ENCODE measurements around the gene KHSRP. TPM values are rescaled to one million over a fixed set of nuclear protein-coding genes. Genes with fewer than 3 reads are reported as not detected.

The KHSRP gene
- total and polyA plus RNA-seq, 2 of the 13 experiments (the other 11 are each of a cell fraction or from before 2014, with no cell fraction given): 72.1 to 129 TPM

DNA sequence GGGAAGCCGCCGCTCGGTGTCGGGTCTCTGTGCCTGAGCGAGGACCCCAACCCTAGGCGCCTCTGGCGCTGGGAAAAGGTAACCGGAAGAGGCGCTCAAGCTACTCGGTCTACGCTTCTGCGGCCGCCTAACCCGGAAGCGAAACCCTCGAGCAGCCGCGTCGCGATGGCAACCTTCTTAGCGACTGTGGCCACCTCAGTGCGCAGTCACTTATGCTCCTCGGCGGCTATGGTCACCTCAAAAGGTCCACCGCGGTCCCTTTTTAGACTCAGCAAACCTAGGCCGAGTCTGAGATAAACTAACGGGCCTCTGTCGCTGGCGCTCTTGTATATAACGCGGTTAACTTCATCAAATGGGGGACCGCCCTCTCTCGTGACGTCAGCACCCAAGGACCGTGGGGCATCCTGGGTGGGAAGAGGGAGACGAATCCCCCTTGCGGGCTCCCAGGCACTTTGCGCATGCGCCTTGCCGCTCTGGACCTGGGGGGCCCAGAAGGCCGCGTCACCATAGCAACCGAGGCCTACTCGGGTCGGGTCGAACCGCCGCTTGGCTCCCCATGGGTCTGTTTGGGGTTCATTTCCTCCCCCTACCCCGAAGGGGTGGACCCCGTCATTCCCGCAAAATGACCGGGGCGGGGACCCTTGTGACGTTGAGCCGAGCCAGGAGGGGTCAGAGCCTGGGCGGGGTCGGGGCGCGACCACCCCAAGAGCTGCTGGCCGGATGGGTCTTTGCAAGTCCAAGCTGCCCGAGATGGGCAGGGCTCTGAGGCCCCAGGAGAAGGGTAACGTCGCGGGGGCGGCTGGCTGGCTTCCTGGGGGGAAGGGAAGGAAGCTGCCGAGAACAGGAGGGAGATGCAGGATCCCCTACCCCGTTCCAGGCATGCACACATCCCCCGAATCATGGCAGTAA lies 31.3 kb downstream of the KHSRP start, which contains the start of gene GTF2F1 (continued):
- TF ChIP-seq PLRG1 (conservative IDR thresholded peaks at IDR 0.05): no peak
- TF ChIP-seq, protein P1, sequence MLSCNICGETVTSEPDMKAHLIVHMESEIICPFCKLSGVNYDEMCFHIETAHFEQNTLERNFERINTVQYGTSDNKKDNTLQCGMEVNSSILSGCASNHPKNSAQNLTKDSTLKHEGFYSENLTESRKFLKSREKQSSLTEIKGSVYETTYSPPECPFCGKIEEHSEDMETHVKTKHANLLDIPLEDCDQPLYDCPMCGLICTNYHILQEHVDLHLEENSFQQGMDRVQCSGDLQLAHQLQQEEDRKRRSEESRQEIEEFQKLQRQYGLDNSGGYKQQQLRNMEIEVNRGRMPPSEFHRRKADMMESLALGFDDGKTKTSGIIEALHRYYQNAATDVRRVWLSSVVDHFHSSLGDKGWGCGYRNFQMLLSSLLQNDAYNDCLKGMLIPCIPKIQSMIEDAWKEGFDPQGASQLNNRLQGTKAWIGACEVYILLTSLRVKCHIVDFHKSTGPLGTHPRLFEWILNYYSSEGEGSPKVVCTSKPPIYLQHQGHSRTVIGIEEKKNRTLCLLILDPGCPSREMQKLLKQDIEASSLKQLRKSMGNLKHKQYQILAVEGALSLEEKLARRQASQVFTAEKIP (CRISPR knock-in tag; IDR thresholded peaks at IDR 0.05; ENCODE audit: borderline replicate concordance): no peak
- TF ChIP-seq ARNT (IDR thresholded peaks at IDR 0.05): no peak
- TF ChIP-seq, protein P2, sequence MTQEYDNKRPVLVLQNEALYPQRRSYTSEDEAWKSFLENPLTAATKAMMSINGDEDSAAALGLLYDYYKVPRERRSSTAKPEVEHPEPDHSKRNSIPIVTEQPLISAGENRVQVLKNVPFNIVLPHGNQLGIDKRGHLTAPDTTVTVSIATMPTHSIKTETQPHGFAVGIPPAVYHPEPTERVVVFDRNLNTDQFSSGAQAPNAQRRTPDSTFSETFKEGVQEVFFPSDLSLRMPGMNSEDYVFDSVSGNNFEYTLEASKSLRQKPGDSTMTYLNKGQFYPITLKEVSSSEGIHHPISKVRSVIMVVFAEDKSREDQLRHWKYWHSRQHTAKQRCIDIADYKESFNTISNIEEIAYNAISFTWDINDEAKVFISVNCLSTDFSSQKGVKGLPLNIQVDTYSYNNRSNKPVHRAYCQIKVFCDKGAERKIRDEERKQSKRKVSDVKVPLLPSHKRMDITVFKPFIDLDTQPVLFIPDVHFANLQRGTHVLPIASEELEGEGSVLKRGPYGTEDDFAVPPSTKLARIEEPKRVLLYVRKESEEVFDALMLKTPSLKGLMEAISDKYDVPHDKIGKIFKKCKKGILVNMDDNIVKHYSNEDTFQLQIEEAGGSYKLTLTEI (CRISPR knock-in tag; conservative IDR thresholded peaks at IDR 0.05): no peak
- TF ChIP-seq MED1 (CRISPR knock-in tag; IDR thresholded peaks at IDR 0.05): no peak; the same call in 1 of the 2 replicates
- TF ChIP-seq, protein P3, sequence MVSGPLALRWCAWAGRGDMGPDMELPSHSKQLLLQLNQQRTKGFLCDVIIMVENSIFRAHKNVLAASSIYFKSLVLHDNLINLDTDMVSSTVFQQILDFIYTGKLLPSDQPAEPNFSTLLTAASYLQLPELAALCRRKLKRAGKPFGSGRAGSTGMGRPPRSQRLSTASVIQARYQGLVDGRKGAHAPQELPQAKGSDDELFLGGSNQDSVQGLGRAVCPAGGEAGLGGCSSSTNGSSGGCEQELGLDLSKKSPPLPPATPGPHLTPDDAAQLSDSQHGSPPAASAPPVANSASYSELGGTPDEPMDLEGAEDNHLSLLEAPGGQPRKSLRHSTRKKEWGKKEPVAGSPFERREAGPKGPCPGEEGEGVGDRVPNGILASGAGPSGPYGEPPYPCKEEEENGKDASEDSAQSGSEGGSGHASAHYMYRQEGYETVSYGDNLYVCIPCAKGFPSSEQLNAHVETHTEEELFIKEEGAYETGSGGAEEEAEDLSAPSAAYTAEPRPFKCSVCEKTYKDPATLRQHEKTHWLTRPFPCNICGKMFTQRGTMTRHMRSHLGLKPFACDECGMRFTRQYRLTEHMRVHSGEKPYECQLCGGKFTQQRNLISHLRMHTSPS (CRISPR knock-in tag; IDR thresholded peaks at IDR 0.05; ENCODE audit: low read depth): no peak
- no peak for TF ChIP-seq ZNF34 (CRISPR knock-in tag; IDR thresholded peaks at IDR 0.05; ENCODE audit: borderline replicate concordance)
- TF ChIP-seq, protein P4, sequence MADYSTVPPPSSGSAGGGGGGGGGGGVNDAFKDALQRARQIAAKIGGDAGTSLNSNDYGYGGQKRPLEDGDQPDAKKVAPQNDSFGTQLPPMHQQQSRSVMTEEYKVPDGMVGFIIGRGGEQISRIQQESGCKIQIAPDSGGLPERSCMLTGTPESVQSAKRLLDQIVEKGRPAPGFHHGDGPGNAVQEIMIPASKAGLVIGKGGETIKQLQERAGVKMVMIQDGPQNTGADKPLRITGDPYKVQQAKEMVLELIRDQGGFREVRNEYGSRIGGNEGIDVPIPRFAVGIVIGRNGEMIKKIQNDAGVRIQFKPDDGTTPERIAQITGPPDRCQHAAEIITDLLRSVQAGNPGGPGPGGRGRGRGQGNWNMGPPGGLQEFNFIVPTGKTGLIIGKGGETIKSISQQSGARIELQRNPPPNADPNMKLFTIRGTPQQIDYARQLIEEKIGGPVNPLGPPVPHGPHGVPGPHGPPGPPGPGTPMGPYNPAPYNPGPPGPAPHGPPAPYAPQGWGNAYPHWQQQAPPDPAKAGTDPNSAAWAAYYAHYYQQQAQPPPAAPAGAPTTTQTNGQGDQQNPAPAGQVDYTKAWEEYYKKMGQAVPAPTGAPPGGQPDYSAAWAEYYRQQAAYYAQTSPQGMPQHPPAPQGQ (CRISPR knock-in tag; IDR thresholded peaks at IDR 0.05; ENCODE audit: borderline replicate concordance): no peak
- TF ChIP-seq REXO4 (CRISPR knock-in tag; IDR thresholded peaks at IDR 0.05; ENCODE audit: borderline replicate concordance): no peak
- peak; percentile 51 for TF ChIP-seq ERF (CRISPR knock-in tag; IDR thresholded peaks at IDR 0.05)
- TF ChIP-seq, protein P5, sequence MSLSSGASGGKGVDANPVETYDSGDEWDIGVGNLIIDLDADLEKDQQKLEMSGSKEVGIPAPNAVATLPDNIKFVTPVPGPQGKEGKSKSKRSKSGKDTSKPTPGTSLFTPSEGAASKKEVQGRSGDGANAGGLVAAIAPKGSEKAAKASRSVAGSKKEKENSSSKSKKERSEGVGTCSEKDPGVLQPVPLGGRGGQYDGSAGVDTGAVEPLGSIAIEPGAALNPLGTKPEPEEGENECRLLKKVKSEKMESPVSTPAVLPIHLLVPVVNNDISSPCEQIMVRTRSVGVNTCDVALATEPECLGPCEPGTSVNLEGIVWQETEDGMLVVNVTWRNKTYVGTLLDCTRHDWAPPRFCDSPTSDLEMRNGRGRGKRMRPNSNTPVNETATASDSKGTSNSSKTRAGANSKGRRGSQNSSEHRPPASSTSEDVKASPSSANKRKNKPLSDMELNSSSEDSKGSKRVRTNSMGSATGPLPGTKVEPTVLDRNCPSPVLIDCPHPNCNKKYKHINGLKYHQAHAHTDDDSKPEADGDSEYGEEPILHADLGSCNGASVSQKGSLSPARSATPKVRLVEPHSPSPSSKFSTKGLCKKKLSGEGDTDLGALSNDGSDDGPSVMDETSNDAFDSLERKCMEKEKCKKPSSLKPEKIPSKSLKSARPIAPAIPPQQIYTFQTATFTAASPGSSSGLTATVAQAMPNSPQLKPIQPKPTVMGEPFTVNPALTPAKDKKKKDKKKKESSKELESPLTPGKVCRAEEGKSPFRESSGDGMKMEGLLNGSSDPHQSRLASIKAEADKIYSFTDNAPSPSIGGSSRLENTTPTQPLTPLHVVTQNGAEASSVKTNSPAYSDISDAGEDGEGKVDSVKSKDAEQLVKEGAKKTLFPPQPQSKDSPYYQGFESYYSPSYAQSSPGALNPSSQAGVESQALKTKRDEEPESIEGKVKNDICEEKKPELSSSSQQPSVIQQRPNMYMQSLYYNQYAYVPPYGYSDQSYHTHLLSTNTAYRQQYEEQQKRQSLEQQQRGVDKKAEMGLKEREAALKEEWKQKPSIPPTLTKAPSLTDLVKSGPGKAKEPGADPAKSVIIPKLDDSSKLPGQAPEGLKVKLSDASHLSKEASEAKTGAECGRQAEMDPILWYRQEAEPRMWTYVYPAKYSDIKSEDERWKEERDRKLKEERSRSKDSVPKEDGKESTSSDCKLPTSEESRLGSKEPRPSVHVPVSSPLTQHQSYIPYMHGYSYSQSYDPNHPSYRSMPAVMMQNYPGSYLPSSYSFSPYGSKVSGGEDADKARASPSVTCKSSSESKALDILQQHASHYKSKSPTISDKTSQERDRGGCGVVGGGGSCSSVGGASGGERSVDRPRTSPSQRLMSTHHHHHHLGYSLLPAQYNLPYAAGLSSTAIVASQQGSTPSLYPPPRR (CRISPR knock-in tag; IDR thresholded peaks at IDR 0.05; ENCODE audit: borderline replicate concordance): no peak; the same call in 1 of the 2 replicates
- TF ChIP-seq, protein P6, sequence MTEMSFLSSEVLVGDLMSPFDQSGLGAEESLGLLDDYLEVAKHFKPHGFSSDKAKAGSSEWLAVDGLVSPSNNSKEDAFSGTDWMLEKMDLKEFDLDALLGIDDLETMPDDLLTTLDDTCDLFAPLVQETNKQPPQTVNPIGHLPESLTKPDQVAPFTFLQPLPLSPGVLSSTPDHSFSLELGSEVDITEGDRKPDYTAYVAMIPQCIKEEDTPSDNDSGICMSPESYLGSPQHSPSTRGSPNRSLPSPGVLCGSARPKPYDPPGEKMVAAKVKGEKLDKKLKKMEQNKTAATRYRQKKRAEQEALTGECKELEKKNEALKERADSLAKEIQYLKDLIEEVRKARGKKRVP (CRISPR knock-in tag; IDR thresholded peaks at IDR 0.05): no peak
- peak; percentile 72 for TF ChIP-seq YY1 (IDR thresholded peaks at IDR 0.05; ENCODE audit: insufficient read depth, insufficient replicate concordance, low read depth, low read length)
